DMS153 (cell line): ENCODE data around the gene SLC6A15.
A peak's percentile ranks its signal among the peaks of the same experiment; 100 is the strongest.

Source experiments
- DNase-seq: peaks from one replicate; lab custom pipeline; 2025; lab: John Stamatoyannopoulos, UW

The SLC6A15 gene

DNA sequence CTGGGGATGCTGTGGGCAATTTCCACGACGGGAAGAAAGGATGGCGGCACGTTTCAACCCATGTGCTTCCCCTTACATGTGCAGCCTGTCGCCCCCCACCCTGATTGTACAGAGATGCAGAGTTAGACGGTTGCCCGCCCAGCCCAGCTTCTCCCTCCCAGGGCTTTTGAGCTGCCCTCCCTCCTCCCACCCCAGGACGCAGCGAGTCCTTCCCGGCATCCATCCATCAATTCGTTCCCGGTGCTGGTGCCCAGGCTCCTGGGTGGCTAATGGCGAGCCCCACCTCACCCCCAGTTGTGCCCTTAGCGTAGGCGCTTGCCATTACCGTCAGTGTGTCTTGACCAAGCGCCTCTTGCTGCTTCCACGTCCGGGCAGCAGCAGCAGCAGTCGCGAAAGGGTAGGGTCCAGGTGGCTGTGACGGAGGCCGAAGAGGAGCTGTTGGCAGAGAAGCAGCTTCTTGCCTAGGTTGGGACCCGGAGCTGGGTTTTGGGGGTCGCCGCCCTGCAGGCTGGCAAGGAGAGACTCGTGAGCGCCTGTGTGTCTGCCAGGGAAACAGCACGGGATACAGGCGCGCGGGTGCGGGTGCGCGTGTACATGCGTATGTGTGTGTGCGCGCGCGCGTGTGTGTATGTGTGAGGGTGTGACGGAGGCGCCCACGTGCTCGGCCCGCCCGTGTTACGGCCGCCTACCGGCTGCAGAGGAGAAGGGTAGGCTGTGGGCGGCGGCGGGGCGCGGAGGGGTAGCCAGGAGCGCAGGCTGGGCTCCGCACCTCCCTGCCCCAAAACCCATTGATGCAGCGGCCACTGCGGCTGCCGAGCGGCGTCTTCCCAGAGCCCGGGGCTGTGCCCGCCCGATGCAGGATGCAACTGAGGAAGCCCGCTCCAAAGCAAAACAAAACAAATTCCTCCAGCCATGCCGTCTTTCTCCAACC lies at the start of gene SLC6A15:
TSS of gene SLC6A15 (minus strand) at position 602 of the 931 bp plus-strand sequence. CDS start 20,679 bp downstream, outside the sequence.
- peak; percentile 53 for DNase-seq

DNA sequence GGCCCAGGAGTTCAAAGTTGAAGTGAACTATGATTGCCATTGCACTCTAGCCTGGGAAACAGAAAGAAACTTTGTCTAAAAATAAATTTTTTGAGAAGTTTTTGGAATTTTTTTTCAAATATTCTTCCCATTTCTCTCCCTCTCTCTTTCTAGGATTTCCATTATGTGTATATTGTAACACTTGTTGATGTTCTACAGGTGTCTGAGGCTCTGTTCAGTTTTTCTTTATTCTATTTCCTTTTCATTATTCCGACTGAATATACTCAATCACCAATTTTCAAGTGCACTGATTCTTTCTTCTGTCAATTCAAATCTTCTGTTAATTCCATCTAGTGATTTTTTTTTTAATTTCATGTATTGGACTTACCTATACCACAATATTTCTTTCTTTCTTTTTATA lies 48.3 kb upstream of the SLC6A15 start:
- no peak for DNase-seq

DNA sequence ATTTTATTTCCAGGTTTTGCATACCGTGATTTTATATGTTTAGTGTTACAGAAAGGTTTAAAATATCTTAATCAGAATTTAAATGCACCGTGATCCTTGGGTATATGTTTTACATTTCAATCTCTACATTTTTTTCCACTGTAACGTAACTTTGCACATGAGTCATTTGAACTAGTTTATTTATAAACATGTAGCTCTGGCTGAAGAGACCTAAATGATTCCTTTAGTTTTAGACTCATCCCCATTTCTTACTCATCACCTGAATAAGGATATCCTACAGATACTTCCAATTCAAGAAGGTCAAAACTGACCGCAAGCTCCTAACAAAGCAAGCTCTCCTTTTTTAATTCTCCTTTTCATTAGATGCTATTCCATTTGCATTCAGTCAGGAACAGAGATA lies 42.7 kb upstream of the SLC6A15 start:
- DNase-seq: no peak

DNA sequence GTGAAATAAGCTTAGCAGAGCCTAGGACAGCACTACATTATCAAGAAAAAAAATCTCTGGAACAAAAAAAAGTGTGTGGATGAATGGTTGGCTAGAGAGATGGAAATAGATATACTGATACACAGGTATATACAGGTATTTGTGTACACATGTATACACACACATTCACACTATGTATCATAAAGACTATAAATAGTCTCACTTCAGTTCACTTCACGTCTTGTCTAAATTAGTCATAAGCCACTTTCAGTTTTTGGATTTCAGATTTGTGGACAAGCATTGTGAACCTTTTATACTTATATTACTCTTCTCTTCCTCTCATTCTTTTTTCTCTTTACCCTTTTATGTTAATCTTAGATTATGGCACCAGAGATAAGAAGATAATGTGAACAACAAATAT lies 41.8 kb upstream of the SLC6A15 start:
- DNase-seq: no peak

DNA sequence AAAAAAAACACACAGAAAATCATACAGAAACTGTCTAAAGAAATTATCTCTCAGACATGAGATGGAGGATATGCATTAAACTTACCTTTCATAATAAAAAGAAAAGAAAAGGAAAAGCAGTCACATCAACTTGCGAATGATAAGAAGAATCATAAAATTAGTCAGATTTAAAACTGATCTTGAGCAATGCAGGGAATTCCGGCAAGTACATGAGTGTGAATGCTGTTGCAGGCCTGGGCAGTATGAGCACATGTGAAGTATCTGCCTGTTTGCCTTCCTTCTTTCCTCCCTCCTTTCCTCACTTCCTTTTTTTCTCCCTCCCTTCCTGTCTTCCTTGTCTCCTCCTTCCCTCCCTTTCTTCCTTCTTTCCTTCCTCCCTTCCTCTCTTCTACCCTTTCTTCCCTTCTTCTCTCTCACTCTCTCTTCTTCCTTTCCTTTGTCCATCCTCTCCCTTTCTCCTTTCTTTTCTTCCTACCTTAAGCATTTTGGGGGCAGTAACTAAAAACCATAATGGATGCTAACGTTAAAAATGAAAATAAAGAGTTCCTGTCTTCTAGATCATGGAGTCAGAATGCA lies 38.5 kb upstream of the SLC6A15 start:
- DNase-seq: no peak

DNA sequence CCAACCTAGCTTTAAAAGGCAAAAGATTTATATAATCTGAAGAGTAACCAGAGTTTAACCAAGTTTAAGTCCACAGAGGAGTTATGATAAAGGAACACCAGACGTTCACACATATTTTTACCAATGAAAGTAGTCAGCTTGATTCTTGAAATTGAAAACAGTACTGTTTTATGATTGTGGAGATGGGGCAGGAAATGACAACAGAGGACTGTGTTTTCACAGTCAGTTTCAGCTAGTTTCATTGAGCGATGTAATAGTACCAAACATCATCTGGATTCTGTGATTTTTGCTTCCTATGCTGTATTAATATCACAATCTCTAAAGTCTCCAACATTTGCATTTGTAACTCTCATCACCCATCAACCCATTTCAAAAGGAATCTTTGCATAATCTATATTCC lies 34.2 kb upstream of the SLC6A15 start:
- no peak for DNase-seq

DNA sequence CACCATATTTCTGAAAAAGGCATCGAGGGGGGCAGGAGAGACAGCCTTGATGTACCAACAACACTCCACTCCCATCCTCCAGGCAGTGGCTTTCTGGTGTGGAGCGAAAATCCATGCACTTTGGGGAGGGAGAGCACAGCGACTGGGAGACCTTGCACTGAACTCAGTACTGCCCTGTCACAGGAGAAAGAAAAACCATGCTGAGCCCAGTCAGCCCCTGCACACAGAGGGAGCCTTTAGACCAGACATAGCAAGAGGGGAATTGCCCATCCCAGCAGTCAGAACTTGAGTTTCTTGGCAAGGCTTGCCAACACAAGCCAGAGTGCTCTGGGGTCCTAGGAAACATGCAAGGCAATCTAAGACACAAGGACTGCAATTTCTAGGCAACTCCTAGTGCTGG lies 24.8 kb upstream of the SLC6A15 start:
- no peak for DNase-seq

DNA sequence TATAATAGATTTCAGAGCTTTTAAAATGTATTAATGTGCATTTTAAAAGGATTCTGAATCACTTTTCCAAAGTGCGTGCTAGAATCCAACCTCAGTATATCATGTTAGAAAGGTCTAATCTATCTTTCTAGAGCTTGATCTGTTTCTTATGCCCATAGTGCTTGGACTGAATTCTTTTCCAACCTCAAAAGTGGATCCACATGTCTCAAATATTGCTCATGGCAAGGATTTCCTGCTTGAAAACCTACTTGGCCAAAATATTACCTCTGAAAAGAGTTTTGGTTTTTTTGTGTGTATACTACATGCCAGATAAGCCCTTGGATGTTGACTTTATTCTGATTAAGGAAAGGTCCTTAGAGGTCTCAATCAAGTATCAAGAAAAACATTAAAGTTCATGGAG lies 16.9 kb upstream of the SLC6A15 start:
- no peak for DNase-seq

DNA sequence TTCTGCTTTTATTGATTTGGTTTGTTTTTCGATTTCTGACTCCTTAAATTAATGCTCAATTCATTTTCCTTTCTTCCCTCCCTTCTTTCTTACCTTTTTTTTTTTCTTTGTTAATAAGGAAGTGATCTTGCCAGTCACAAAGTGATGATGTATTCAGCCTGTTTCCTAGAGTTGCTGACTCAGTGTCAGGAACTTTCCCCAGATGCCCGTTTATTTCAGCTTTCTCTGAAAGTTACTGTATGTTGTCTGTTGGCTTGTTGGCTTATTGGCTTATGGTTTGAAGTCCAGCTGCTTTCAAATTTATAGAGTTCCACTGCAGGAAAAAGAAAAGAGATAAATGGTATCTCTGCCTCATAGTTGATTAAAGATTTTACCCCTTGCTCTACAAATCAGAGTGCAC lies 12.4 kb upstream of the SLC6A15 start:
- DNase-seq: no peak

DNA sequence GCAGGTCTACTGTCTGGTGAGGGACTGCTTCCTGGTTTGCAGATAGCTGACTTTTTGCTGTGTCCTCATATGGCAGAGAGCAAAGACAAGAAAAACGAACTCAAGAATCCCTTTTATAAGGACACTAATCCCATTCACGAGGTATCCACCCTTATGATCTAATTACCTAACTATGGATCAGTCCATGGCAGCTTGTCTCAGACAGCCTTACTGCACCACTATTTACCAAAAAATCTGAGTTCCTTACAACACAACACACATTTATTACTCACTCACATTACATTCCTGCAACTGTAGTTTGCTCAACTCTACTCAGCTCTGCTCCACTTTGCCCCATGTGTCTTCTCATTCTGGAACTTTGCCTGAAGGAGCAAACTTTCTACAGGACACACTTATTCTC lies 10.1 kb upstream of the SLC6A15 start:
- no peak for DNase-seq

DNA sequence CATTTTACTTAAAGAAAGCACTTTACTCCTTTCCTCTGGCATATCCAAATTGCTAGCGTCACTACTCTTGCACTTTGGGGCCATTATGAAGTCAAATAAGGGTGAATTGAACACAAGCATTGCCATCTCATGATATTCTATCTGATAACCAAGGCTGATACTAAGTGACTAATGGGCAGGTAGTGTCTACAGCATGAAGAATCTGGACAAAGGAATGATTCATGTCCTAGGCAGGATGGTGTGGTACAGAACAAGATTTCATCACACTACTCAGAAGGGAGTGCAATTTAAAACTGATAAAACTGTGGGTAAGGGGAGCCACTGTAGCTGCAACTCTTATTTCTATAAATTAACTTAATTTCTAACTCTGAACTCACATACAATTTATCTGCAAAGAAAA lies 7.7 kb upstream of the SLC6A15 start:
- no peak for DNase-seq

DNA sequence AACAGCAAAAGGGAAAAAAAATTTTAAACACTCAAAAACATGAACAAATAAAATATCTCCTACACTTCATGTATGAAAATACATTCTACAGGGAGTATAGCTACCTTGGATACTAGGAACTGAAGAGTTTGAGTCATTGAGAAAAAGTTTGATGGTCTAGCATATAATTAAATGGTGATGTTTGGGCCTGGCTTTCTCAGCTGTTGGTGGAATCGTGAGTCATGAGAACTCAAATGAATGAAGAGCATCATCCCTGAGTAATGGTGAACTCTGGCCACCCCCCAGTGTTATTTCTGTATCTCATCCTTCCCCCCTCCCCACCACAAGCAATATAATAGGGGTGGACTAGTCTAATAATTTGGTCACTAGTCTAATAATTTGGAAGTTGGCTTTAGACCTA lies 6.7 kb upstream of the SLC6A15 start:
- no peak for DNase-seq

DNA sequence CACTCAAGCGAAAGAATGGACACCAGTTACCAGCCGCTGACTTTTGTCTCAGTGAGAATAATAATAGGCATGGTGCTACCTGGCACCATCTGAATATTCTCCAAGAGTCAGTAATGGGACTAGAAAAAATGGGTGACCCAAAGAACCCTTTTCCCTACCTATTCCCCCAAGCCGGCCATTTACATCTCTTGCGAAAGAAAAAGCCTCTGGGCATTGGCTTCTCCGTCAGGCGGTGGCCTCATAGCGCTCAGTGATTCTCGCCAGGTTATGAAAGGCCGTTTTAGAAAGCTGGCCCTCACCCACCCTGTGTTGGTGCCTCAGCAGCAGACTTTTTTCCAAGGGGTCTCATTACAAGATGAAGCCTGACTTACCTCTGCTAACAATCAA lies 523 bp upstream of the SLC6A15 start:
- DNase-seq: no peak

DNA sequence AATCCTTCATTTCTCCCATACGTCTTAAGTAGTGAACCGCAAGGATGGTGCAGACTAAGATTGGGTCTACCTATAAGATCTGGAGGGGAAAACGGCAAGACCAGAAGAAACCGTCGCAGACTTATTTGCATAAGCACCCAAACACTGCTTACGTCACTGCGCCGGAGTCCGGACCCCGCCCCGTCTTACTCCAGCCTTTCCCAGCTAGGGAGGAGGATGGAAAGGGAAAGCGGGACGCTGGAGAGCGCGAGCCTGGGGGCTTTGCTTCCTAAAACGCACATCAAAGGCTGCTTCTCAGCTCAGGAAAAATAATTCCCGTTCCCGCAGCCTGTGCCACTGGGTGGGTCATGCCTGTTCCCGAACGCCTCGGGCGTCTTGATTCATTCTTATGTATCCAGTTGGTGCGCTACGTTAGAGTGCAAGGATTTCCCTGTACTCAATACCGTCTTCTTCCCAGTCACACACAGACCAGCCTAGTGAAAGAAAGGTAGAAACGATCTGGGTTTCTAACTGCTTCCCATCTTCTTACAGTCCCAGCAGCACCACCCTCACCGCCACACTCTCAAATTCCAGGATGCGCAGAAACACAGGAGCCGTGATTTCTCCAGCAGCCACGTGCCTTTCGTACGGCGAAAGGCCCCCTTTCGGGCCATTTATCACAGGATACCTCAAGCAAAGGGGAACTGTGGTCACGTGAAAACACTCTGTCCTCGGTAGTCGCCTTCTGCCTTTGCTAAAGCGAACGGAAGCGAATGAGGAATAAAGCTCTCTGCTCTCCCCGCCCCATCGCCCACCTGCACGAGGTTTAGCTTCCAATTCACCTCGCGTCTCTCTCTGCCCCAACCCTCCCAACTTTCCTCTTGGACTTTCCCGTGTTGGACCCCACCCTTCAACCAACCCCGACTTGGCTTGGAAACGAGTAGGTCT lies 1.1 kb downstream of the SLC6A15 start:
- DNase-seq: peak; percentile 32

DNA sequence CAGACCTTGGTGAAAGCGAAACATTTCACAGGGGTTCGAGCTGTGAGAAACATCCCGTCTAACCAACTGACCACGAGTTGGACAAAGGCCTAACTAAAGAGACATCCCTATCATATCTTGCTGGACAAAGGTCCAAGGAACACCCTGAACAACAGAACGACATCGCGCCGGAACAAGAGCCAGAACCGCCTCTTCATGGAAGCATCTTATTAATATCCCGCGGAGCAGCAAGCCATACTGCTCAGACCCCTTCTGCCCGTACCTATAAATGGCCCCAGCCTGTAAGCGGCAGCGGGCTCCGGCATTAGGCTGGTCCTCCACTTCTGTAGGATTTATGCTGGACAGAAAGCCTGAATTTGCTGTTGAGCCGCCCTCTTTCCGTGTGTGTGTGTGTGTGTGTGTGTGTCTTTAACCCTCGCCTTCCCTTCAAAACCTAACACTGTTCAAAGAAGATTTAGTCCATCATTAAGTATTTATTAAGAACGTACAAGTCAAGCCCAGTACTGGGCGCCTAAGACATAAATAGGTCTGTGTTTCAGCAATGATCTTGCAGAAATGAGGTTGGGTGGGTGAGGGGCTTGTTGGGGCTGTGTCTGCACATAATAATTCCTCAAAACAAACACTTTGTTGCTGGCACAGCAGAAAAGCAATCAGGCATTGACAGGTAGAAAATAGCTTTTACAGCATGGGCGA lies 1.9 kb downstream of the SLC6A15 start:
- no peak for DNase-seq

DNA sequence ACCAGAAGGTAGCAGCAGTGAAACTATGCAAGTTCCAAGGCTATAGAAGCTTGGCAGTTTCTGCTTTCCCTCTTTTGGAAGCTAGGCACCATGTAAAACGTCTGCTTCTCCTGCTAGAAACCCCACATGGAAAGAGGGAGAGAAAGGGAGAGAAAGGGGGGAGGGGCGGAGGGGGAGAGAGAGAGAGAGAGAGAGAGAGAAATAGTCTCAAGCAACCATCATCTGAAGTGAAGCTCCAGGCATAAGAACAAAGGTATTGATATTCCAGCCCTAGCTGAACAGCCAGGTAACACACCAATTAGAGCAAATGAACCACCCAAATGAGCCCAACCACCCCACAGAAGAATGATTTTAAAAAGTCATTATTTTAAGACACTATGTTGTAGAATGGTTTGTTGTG lies 8.5 kb downstream of the SLC6A15 start:
- no peak for DNase-seq

DNA sequence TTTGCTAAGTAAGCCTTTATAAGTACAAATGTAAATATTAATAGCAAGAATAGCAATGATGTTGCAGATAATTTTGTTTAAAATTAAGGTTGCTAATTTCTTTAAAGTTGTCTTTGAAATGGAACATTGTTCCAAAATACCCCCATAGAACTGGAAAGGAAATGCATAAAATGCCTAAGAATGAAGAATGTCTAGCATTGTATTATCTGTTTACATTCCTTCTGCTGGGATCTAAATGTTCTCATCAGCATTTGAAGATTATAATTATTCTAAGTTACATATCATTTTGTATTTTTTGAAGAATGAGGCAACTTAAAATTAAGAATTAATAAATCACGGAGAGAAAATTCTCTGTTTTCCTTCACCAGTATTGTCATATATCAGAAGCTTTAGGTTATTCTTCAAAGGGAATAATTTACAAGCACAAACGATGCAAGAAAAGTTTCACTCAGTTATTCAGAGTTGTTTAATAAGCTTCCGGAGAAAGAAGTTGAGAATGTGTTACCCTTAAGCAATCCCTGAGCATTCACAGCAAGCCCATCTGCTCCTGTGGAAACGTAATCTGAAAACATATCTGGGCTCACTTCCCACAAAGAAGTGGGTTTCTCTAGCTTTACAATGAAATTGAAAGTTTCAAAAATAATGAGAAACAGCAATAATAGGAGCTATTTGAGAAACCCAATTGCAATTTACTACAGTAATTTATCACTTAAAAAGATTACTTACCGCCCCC lies 21.3 kb downstream of the SLC6A15 start:
- DNase-seq: no peak

DNA sequence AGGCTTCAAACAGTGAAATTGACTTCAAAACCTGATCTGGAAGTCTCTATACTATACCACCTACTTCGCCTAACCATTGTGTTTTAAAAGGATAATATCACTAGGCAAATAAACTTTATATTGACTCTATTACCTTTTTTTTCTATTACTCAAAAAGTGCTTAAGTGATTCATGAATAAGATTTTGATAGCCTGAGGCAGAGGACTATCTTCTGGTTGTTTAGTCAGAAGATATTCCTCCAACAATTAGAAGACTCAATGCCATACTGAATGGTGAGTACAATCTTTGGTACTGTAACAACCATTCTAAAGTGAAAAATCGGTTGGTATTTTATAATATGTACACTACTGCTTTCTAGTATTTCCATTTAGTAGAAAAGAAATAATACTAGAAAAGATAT lies 22.8 kb downstream of the SLC6A15 start:
- no peak for DNase-seq

DNA sequence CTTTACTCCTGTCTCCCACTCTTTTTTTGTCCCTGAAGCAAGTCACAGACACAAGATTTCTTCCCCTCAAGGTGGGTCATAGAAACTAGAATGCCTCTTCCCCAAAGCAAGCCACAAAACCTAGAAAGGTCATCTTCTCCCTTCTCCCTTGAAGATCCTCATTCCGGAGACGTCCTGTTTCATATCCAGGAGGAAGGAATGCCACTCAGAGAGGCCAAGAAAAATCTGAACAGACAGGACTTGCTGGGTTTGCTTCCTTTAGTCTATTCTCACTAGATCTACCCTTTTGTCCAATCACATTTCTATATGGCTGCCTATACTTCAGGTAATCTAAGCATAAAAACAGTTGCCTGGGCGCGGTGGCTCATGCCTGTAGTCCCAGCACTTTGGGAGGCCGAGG lies 23.7 kb downstream of the SLC6A15 start:
- DNase-seq: no peak

DNA sequence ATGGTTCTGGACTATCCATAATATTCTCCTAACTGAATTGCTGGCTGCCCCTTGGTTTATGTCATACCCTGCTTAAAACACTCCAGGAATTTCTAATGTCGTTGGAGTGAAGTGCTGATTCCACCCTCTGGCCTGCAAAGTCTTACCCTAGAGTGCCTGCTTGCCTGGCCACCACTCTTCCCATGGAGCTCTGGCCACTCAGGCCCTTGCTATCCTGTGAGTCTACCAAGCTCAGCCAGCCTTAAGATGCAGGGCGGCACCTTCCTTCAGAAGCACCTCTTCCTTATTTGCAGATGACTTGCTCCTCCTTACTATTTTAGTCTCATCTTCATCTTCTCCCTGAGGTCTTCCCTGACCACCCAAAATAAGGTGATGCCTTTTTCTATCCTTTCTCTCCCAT lies 35.3 kb downstream of the SLC6A15 start:
- DNase-seq: no peak

DNA sequence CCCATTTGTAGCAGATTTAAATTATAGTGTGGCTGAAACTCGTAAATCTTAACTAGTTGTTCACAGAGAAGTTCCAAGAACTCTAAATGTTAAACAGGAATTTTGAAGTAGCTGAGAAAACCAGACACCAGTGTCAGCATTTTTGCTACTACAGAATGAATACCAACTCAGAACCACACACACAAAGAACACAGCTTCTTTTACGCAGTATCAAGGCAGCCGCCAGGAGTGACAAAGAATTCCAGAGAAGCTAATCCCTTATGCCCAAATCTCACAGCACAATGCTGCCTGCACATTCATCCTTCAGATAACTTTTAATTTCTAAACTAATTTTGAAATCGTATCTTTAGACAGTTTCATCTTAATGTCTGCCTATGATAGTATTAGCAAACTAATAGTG lies 37.4 kb downstream of the SLC6A15 start:
- DNase-seq: no peak

DNA sequence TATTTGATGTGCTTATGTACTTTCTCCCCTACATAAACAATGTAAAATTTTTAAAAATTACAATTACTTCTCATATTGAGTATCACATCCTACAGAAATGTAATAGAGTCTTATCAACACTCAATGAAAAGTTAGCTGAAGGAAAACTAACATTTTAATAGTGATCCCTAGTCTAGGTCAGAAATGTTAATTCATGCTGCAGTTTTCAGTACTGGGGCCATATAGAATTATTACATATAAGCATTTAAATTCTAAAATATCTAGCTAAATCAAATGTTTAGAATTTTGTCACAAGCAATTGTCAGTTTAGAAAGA lies 37.8 kb downstream of the SLC6A15 start:
- no peak for DNase-seq
